ENCODE data around the gene SLC20A1.
A peak's percentile ranks its signal among the peaks of the same experiment; 100 is the strongest.
"Not testable (repeated sequence)": the region's sequence is repeated elsewhere in the genome, so short reads cannot be mapped to it uniquely, and the experiment has no call there.

SLC20A1 gene

GRCh38 chr2:112646791-112647689 lies 1.3 kb downstream of the SLC20A1 start:
- DNase-seq, result peak; percentile 24

GRCh38 chr2:112648081-112648480 lies 2.3 kb downstream of the SLC20A1 start:
- DNase-seq, result no peak

- no peak for DNase-seq
These were observed 10.9 kb downstream of the SLC20A1 start for GRCh38 chr2:112656679-112657078.

GRCh38 chr2:112658301-112658700 lies 12.6 kb downstream of the SLC20A1 start:
- DNase-seq, result no peak

- no peak for DNase-seq
These were observed 13.3 kb downstream of the SLC20A1 start for GRCh38 chr2:112658839-112659667.

- no peak for DNase-seq
These were observed 14.4 kb downstream of the SLC20A1 start for GRCh38 chr2:112660138-112660537.

- DNase-seq, result no peak
These were observed 16.0 kb downstream of the SLC20A1 start for GRCh38 chr2:112661656-112662305.

GRCh38 chr2:112662704-112663103 lies 17.0 kb downstream of the SLC20A1 start:
- no peak for DNase-seq

- no peak for DNase-seq
These were observed 18.9 kb downstream of the SLC20A1 start for GRCh38 chr2:112664689-112665088.

- DNase-seq, result no peak
These were observed 19.5 kb downstream of the SLC20A1 start for GRCh38 chr2:112665113-112665780.

- no peak for DNase-seq
These were observed 21.0 kb downstream of the SLC20A1 start for GRCh38 chr2:112666761-112667122.

- DNase-seq, result not testable (repeated sequence)
These were observed 21.8 kb downstream of the SLC20A1 start for GRCh38 chr2:112667540-112667939.

- DNase-seq, result no peak
These were observed 23.9 kb downstream of the SLC20A1 start for GRCh38 chr2:112669667-112670066.

GRCh38 chr2:112670252-112671022 lies 24.7 kb downstream of the SLC20A1 start:
- DNase-seq, result no peak

- DNase-seq, result no peak
These were observed 26.1 kb downstream of the SLC20A1 start for GRCh38 chr2:112671801-112672200.

GRCh38 chr2:112673008-112673407 lies 27.3 kb downstream of the SLC20A1 start:
- DNase-seq, result no peak

GRCh38 chr2:112674229-112674628 lies 28.5 kb downstream of the SLC20A1 start:
- no peak for DNase-seq

GRCh38 chr2:112679484-112679883 lies 33.7 kb downstream of the SLC20A1 start:
- no peak for DNase-seq

- DNase-seq, result no peak
These were observed 34.9 kb downstream of the SLC20A1 start for GRCh38 chr2:112680666-112681101.

- no peak for DNase-seq
These were observed 36.4 kb downstream of the SLC20A1 start for GRCh38 chr2:112682101-112682500.

GRCh38 chr2:112683550-112684414 lies 38.0 kb downstream of the SLC20A1 start:
- no peak for DNase-seq

All from kidney glomerular epithelial cell (primary cell).